HepG2 (cell line): ENCODE measurements around the gene MTRFR. TPM values are rescaled to one million over a fixed set of nuclear protein-coding genes. Genes with fewer than 3 reads are reported as not detected.

Source experiments
- AHDC1 ChIP-seq: sonication (generic); formaldehyde crosslinking; IDR thresholded peaks from 2 replicates; pipeline ENCODE4 v1.5.1; 2020; ENCODE audit warnings: mild to moderate bottlenecking, missing genetic modification reagents, borderline replicate concordance
- ATF7-NPFF ChIP-seq: sonication (generic); formaldehyde crosslinking; IDR thresholded peaks from 2 replicates; pipeline ENCODE4 v1.8.1; 2023; ENCODE audit warnings: mild to moderate bottlenecking, low read depth, missing genetic modification reagents, moderate library complexity
- BATF2 ChIP-seq: sonication (generic); formaldehyde crosslinking; IDR thresholded peaks from 2 replicates; pipeline ENCODE4 v1.8.0; 2022; ENCODE audit warnings: mild to moderate bottlenecking, missing genetic modification reagents, moderate library complexity
- HHEX ChIP-seq: IDR thresholded peaks from 2 replicates; pipeline ENCODE4 v1.6.1; 2016; ENCODE audit warnings: control low read depth
- ISX ChIP-seq: sonication (generic); formaldehyde crosslinking; conservative IDR thresholded peaks from 2 replicates; pipeline ENCODE4 v1.5.0; 2020; ENCODE audit warnings: missing genetic modification reagents
- KAT2B ChIP-seq: fragments of 150-350 bp; IDR thresholded peaks from 2 replicates; pipeline ENCODE4 v1.6.1; 2014; ENCODE audit warnings: low read depth, low read length, borderline replicate concordance
- NRL ChIP-seq: sonication (generic); formaldehyde crosslinking; IDR thresholded peaks from 2 replicates; pipeline ENCODE4 v1.5.0; 2020; ENCODE audit warnings: missing genetic modification reagents, mild to moderate bottlenecking, moderate library complexity, borderline replicate concordance
- PAXIP1 ChIP-seq: sonication (generic); formaldehyde crosslinking; conservative IDR thresholded peaks from 2 replicates; pipeline ENCODE4 v1.4.0; 2020; ENCODE audit warnings: mild to moderate bottlenecking, missing genetic modification reagents, moderate library complexity
- PHF21A ChIP-seq: sonication (generic); formaldehyde crosslinking; IDR thresholded peaks from 2 replicates; pipeline ENCODE4 v1.5.0; 2020; ENCODE audit warnings: mild to moderate bottlenecking, missing genetic modification reagents
- POLR2AphosphoS2 ChIP-seq: IDR thresholded peaks from 2 replicates; pipeline ENCODE4 v1.6.1; 2011; ENCODE audit warnings: low read depth, low read length, improper control_type of control experiment
- REPIN1 ChIP-seq: sonication (generic); formaldehyde crosslinking; IDR thresholded peaks from 2 replicates; pipeline ENCODE4 v1.8.0; 2022; ENCODE audit warnings: missing genetic modification reagents, low read depth, mild to moderate bottlenecking, borderline replicate concordance
- SSRP1 ChIP-seq: IDR thresholded peaks from 2 replicates; pipeline ENCODE4 v1.6.1; 2016; ENCODE audit warnings: control low read depth
- TFE3 ChIP-seq: IDR thresholded peaks from 2 replicates; pipeline ENCODE4 v1.6.1; 2016
- ZMYM2 ChIP-seq: sonication (generic); formaldehyde crosslinking; IDR thresholded peaks from 2 replicates; pipeline ENCODE4 v1.8.0; 2022; ENCODE audit warnings: mild to moderate bottlenecking, missing genetic modification reagents
- ZNF530 ChIP-seq: sonication (generic); formaldehyde crosslinking; IDR thresholded peaks from 2 replicates; pipeline ENCODE4 v1.5.0; 2020; ENCODE audit warnings: low read depth, mild to moderate bottlenecking, missing genetic modification reagents
- ZNF576 ChIP-seq: sonication (generic); formaldehyde crosslinking; IDR thresholded peaks from 2 replicates; pipeline ENCODE4 v1.4.0; 2020; ENCODE audit warnings: mild to moderate bottlenecking, missing genetic modification reagents
- polyA plus RNA-seq, 8 experiments: library from polyadenylated mRNA; depleted of rRNA in 3 of 8; stranded (reverse) in 7 of 8; unstranded in 1 of 8; fragments of >200 nt; fragmentation: Illumina TruSeq in 4 of 8; extraction: Trizol in 4 of 8; gene quantifications; 2 replicates each; pipeline versions ENCODE4 v1.2.1 to v1.2.3, GENCODE V29; 2011 to 2016; ENCODE audit warnings: low read depth in 4 of 8, missing spikeins in 1 of 8, mixed read lengths in 1 of 8; ENCODE audit not compliant: insufficient read depth in 1 of 8
- total RNA-seq, 5 experiments: library from RNA; depleted of rRNA; stranded (reverse); fragments of >200 nt; fragmentation: Illumina TruSeq; extraction: Trizol; gene quantifications; 2 replicates each; pipeline ENCODE4 v1.2.3, GENCODE V29; 2016; ENCODE audit warnings: low read depth in 1 of 5

MTRFR gene
- total and polyA plus RNA-seq, 2 of the 13 experiments (the other 11 are each of a cell fraction or from before 2014, with no cell fraction given) = 7.1 to 9.9 TPM

GRCh38 chr12:123293178-123293760 is 60.0 kb downstream of the MTRFR start (continued):
- TF ChIP-seq ATF7-NPFF (CRISPR knock-in tag) (no peak), POLR2AphosphoS2 (no peak), KAT2B (no peak), SSRP1 (peak; percentile 78; the same call in 1 of the 2 replicates), BATF2 (CRISPR knock-in tag) (no peak), TFE3 (CRISPR knock-in tag) (peak; percentile 18; the same call in 1 of the 2 replicates), NRL (CRISPR knock-in tag) (no peak), PHF21A (CRISPR knock-in tag) (peak; percentile 84; the same call in 1 of the 2 replicates), ZNF530 (no peak), ZNF576 (CRISPR knock-in tag) (no peak), ISX (CRISPR knock-in tag) (no peak), ZMYM2 (CRISPR knock-in tag) (peak; percentile 99), REPIN1 (CRISPR knock-in tag) (no peak), AHDC1 (peak; percentile 60; the same call in 1 of the 2 replicates), PAXIP1 (CRISPR knock-in tag) (peak; percentile 76), HHEX (CRISPR knock-in tag) (no peak)
